ENCODE measurements around the gene PTPN11. TPM values are rescaled to one million over a fixed set of nuclear protein-coding genes. Genes with fewer than 3 reads are reported as not detected.
"Not testable (repeated sequence)": the region's sequence is repeated elsewhere in the genome, so short reads cannot be mapped to it uniquely, and the experiment has no call there.

The PTPN11 gene
- total RNA-seq, 1 donor from 2014 or later, result 109 TPM

DNA sequence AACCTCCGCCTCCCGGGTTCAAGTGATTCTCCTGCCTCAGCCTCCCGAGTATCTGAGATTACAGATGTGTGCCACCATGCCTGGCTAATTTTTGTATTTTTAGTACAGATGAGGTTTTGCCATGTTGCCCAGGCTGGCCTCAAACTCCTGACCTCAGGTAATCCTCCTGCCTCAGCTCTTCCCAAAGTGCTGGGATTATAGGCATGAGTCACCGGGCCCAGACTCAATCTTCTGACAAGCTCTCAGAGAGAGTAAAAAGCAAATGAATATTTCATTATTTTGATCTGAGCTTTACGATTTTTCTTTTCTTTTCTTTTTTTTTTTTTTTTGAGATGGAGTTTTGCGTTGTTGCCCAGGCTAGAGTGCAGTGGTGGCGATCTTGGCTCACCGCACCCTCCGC is 21.9 kb downstream of the PTPN11 start:
- intact Hi-C loops (cut with DNase I); ATAC-seq; DNase-seq (ENCODE audit: low spot score): not testable (repeated sequence)

DNA sequence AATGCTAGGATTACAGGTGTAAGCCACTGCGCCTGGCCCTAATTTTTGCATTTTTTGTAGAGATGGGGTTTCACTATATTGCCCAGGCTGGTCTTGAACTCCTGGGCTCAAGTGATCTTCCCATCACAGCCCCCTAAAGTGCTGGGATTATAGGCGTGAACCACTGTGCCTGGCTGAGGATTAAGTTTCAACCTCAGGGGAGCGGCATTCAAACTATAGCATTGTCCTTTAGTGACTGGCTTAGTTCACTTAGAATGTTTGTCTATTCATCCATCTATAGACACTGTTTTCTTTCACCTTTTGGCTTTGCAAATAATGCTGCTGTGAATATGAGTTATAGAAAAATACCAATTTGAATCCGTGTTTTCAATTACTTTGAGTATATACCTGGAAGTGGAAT is 25.2 kb downstream of the PTPN11 start:
- ATAC-seq (no peak), DNase-seq (ENCODE audit: low spot score) (no peak)
- intact Hi-C loops (cut with DNase I), result no loop called here

DNA sequence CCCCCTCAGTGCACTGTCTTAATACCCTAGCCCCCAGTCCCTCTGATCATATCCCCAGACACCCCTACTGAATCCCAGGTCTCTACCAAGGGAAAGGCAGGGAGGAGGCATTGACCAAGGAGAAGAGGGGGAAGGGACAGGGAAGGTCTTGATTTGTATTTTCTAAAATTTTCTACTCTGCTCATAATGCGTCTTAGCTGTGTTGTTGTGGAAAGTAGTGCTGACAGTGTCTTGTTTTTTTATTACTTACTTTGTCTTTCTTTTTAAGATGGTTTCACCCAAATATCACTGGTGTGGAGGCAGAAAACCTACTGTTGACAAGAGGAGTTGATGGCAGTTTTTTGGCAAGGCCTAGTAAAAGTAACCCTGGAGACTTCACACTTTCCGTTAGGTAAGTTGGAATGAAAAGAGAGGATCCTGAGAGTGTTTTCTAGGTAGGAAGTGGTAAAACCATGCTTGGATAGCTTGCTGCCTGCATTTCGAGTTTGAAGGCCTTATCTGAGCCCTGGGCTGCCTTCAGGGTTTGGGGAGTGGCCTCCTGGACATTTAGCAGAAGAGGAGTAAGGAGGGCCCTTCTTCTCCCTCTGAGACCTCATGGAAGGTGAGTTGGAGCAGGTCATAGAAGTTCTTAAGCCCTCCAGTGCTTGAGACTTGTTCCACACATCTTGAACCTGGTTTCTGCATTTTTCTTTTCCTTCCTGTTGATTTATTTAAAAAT is 27.4 kb downstream of the PTPN11 start:
- no peak for ATAC-seq

DNA sequence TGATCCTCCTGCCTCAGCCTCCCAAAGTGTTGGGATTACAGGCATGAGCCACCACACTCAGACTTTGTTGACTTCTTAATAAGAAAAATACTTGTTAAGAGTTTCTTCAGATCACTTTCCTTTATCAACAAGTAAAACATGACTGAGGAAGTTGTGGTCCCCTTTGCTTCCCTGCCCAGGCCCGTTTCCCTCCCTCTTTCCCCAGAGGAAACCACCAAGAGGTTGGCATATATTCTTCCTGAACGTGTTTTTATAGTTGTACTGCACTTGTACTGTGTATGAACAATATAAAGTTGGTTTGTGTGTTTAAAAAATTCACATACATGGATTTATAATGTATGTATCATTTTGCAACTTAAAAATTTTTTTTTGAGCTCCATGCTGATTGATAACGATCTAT is 28.4 kb downstream of the PTPN11 start:
- intact Hi-C loops (cut with DNase I), result no loop called here
- ATAC-seq (no peak), DNase-seq (ENCODE audit: low spot score) (no peak)

More for the DNA sequence above, 27.4 kb downstream of the PTPN11 start:
- intact Hi-C loops (cut with DNase I), result no loop called here
- no peak for DNase-seq (ENCODE audit: low spot score)

DNA sequence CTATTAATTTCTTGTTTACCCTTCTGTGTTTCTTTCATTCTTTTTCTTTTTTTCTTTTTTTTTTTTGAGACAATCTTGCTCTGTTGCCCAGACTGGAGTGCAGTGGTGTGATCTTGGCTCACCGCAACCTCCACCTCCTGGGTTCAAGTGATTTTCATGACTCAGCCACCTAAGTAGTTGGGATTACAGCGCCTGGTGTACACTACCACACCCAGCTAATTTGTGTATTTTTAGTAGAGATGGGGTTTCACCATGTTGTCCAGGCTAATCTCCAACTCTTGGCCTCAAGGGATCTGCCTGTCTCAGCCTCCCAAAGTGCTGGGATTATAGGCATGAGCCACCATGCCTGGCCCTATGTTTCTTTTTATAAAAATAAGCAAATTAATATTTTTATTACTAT is 29.4 kb downstream of the PTPN11 start:
- ATAC-seq; intact Hi-C loops (cut with DNase I); DNase-seq (ENCODE audit: low spot score): not testable (repeated sequence)

DNA sequence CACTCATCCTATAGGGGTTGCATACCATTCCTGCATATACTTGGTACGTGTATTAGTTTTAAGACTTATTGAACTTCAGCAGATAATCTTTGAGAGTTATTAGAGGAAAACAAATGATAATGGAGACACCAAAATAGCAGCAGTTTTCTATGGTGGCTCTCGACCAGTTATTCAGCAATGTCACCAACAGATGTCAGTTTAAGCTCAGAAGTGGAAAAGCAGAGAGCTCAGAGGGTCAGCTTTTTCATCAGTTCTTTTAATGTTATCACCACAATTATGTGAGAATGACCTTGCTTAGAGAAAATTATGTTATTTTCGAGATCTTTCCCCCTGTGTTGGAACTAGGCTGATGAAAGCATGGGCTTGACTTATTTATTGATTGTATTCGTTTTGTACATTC is 32.0 kb downstream of the PTPN11 start:
- DNase-seq (ENCODE audit: low spot score) (no peak), ATAC-seq (no peak)
- intact Hi-C loops (cut with DNase I), result no loop called here

DNA sequence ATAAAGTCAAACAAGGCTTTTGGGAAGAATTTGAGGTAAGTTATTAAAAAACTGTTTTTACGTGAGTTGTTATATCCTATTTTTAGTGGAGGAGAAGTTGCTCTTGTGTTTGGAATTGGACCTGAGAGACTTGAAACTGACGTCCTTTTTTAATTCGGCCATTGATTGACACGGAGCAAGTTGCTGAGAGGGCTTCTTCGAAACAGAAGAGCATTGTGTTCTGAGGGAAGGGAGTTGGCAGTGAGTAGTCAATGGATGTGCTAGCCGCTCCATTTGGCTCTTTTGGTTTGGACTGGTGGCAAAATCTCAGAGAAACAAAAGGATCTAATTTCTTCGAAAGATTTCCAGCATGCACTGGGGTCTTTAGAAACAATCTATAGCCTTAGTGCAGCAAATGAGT is 37.3 kb downstream of the PTPN11 start:
- no peak for DNase-seq (ENCODE audit: low spot score)
- intact Hi-C loops (cut with DNase I), result no loop called here
- ATAC-seq, result no peak

DNA sequence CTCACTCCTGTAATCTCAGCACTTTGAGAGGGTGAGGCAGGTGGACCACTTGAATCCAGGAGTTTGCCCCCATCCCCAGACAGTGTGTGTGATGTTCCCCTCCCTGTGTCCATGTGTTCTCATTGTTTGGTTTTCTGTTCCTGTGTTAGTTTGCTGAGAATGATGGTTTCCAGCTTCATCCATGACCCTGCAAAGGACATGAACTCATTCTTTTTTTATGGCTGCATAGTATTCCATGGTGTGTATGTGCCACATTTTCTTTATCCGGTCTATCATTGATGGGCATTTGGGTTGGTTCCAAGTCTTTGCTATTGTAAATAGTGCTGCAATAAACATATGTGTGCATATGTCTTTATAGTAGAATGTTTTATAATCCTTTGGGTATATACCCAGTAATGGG is 38.4 kb downstream of the PTPN11 start:
- DNase-seq (ENCODE audit: low spot score); ATAC-seq; intact Hi-C loops (cut with DNase I): not testable (repeated sequence)

DNA sequence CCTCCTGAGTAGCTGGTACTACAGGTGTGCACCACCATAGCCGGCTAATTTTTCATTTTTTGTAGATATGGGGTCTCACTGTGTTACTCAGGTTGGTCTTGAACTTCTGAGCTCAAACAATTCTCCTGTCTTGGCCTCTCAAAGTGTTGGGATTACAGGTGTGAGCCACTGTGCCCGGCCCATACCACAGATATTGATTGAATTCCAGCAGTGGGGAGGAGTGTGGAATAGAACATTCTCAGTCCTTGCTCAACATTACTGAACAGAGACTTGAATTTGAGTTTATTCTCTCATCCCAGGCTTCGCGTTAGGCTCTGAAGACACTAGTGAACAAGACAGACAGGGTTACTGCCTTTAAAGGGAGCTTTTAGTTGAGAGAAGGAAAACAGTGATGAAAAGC is 39.6 kb downstream of the PTPN11 start:
- no peak for DNase-seq (ENCODE audit: low spot score)
- no peak for ATAC-seq
- intact Hi-C loops (cut with DNase I), result no loop called here

DNA sequence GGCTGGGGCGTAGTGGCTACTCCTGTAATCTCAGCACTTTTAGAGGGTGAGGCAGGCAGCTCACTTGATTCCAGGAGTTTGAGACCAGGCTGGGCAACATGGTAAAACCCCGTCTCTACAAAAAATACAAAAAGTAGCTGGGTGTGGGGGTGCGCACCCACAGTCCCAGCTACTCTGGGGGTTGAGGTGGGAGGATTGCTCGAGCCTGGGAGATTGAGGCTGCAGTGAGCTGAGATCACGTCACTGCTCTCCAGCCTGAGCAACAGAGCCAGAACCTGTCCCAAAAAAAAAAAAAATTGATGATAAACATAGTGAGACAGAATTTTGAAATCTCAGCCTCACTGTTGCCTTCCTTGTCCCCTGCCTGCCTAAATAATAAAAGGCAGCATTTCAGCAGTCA is 40.0 kb downstream of the PTPN11 start:
- no peak for ATAC-seq
- intact Hi-C loops (cut with DNase I), result no loop called here
- DNase-seq (ENCODE audit: low spot score), result no peak

DNA sequence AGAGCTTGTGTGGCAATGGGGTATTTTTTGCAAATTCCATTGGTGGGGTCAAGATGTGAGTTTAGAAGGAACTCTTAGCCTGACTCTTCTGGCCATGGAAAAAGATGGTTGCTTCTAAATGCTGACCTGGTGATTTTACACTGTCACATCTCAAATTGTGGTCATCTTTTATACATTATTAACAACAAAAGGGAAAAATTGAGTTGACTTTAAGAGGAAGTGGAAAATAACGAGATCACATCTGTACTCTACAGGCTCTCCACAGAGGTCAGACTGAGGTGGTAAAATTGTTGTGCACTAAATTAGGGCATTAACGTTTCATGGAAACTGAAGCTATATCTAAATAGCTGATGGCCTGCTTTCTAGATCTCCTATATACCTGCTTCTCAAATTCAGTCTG is 44.7 kb downstream of the PTPN11 start:
- intact Hi-C loops (cut with DNase I), result no loop called here
- DNase-seq (ENCODE audit: low spot score), result no peak
- ATAC-seq, result no peak

DNA sequence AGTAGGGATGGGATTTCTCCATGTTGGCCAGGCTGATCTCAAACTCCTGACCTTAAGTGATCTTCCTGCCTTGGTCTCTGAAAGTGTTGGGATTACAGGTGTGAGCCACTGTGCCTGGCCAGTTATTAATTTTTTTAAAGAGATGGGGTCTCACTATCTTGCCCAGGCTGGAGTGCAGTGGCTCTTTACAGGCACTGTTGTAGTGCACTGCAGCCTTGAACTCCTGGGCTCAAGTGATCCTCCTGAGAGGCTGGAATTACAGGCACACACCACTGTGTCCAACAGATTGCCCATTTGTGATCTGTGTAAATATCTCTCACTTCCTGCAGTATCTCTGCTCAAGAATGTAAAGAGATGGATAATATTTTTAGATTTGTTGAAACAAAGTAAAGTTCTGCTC is 45.9 kb downstream of the PTPN11 start:
- DNase-seq (ENCODE audit: low spot score) (no peak), ATAC-seq (no peak)
- intact Hi-C loops (cut with DNase I), result no loop called here

DNA sequence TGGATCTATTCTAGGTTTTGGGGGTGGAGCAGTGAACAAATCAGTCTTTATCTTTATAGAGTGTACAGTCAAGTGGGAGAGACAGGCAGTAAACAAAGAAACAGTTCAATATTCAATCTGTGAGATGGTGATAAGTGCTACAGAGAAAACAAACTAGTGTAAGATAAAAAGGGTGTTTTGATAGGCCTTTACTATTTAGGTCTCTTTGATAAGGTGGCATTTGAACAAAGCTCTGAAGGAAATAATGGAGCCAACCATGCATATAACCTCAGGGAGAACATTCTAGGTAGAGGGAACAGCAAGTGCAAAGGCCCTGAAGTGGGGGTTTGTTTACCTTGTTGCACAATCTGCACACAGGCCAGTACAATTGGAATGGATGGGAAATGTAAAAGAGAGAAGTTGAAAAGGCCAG is 47.3 kb downstream of the PTPN11 start:
- ATAC-seq (no peak), DNase-seq (ENCODE audit: low spot score) (no peak)
- intact Hi-C loops (cut with DNase I), result no loop called here

DNA sequence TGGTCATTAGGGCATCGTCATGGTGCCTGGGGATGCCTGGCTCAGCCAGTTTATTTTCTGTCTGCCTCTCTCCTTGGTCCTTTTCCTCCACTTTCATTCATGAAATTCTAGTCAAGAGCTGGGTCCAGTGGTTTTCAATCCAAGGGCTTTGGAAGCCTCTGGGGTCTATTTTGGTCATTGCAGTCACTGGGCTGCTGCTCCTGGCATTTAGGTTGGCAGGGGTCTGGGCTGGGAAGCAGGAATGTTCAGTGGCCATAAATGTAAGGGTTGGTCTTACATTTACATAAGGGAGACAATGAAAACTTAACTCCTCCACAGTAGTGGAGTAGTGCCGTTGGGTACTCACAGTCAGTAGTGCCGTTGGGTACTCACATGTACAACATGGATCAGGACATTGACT is 48.1 kb downstream of the PTPN11 start:
- DNase-seq (ENCODE audit: low spot score) (no peak), ATAC-seq (no peak)
- intact Hi-C loops (cut with DNase I), result no loop called here

DNA sequence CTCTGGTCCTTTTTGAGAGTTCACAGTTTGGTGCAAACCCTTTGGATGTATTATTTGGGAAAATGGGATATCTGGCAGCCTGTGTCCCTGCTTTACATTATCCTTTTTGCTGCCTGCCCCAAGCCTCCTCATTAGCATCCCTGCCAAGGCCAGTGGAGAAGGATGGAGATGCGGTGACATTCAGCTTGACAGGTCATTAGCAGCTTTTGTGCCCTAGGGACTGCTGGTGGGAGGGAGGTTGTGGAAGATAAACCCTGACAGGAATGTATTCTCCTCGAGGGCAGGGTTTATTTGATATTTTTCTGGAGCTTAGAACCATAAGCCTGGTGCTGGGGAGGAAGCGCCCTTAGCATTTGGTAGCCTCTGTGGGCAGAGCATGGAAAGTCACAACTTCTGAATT is 49.3 kb downstream of the PTPN11 start:
- intact Hi-C loops (cut with DNase I), result no loop called here

DNA sequence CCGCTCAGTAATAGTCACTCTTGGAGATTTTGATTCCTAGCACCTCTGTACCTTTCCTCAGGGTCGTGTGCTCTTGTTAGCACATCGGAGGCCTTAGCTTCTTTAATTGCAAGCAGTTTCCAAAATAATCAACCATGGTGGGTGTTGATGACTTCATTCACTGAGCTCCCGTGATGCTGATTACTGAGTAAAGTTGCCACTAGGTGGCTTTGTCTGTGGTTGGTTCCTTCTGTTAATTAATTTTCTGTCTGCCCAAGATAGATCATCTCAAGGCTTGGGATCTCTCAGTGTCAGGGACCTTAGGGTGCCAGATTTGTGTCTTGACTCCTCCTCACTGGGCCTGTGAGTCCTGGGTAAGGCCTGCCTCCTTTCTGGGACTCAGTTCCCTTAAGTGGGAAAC is 54.3 kb downstream of the PTPN11 start:
- DNase-seq (ENCODE audit: low spot score) (no peak), ATAC-seq (no peak)
- intact Hi-C loops (cut with DNase I), result no loop called here

More for the DNA sequence above, 49.3 kb downstream of the PTPN11 start:
- ATAC-seq, result no peak
- no peak for DNase-seq (ENCODE audit: low spot score)

DNA sequence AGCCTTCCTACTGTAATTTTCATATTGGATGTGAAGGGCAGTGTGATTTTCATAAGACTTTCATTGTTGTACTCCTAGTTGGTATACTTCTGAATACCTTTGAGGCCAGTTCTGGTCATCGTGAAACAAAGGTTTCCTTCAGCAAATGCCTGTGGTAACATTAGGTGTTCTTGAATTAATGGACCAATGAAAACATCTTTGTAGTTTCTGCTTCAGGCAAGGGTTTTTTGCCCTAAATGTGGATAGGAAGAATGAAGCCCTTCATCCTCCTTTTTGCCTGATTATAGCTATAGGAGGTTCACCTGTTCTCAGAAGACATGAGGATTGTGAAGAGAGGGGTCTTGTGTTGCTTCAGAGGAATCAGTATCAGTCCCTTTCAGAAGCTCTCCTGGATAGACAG is 60.7 kb downstream of the PTPN11 start:
- intact Hi-C loops (cut with DNase I), result no loop called here
- ATAC-seq, result no peak
- DNase-seq (ENCODE audit: low spot score), result no peak

DNA sequence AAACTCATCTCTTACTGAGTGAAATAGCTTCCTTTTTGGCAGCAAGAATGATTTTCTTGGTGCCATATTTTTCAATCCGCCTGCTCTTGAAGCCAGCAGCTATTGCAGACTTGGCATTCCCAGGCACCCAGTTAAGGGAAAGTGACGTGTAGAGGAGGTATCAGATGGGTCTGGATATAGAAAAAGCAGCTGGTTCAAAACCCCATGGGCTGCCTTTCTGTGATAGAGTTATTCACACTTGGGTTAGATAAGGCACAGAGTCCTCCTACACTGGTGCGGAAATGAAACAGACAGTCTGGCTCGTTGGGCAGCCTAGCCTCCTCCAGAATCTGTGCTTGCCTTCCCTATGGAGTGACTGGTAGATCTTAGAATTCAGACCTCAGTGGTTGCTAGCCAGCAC is 62.2 kb downstream of the PTPN11 start:
- DNase-seq (ENCODE audit: low spot score), result no peak
- ATAC-seq, result no peak
- intact Hi-C loops (cut with DNase I), result no loop called here

DNA sequence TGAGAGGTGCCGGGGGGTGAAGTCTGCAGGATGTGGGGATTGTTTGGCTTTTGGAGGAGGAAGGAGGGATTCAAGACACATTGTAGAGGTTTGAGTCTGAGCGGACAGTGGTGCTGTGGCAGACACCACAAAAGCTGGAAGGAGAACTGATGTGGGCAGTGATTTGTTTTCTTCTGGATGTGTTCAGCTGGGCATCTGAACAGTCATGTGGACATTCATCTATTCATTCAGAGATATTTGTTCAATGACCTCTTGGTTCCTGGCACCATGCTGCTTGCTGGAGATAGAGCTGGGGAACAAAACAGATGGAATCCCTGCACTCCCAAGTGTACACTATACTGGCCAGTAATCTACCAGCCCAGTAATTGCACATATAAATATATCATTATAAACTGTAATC is 64.0 kb downstream of the PTPN11 start:
- DNase-seq (ENCODE audit: low spot score) (no peak), ATAC-seq (no peak)
- intact Hi-C loops (cut with DNase I), result no loop called here

DNA sequence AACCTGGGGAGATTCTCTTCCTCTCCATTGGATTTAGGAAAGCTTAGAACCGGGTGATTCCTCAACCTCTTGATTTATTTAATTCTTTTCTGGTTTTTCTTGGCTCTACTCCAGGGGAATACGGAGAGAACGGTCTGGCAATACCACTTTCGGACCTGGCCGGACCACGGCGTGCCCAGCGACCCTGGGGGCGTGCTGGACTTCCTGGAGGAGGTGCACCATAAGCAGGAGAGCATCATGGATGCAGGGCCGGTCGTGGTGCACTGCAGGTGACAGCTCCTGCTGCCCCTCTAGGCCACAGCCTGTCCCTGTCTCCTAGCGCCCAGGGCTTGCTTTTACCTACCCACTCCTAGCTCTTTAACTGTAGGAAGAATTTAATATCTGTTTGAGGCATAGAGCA is 67.6 kb downstream of the PTPN11 start:
- ATAC-seq, result no peak
- DNase-seq (ENCODE audit: low spot score), result no peak
- intact Hi-C loops (cut with DNase I), result no loop called here

DNA sequence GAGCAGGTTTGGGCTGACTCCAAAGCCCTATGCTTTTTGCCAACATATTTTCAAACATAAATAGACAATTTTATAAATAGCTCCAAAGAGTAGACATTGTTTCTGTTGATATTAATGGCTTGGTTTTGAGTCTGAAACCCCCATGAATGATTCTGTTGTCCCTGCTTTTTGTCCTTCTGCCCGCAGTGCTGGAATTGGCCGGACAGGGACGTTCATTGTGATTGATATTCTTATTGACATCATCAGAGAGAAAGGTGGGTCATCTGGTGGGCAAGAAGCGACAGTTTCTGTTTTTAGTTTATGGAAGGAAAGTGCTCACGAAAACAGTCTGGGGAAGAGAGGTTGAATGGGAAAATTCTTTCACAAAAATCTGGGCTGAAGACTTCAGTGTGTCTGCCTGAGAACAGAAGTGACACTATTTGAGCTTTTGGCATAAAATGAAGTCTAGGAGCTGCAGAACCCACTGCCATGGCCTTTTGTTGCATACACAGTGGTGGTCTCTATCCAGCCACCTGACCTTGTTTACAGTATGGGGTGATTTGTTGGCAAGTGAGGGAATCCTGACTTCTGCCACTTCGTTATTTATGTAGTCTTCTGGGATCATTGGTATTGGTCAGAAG is 69.6 kb downstream of the PTPN11 start:
- DNase-seq (ENCODE audit: low spot score) (no peak), ATAC-seq (no peak)
- intact Hi-C loops (cut with DNase I), result no loop called here
